Cardiac fibroblast (primary cell): ENCODE measurements around the gene TOB1.

Source experiments
- DNase-seq, 2 donors: peaks; one replicate each; pipeline versions ENCODE4 v3.0.0 to v3.0.0-alpha.2; 2010; ENCODE audit warnings: low read depth in 2 of 2
- H3K4me3 ChIP-seq, 2 donors: replicated peaks in 1 of 2; 1 replicate in 1 of 2; 2 replicates in 1 of 2; pipeline ENCODE4 v1.5.1; 2011; ENCODE audit warnings: low read depth in 2 of 2, low read length in 2 of 2, mild to moderate bottlenecking in 2 of 2, moderate library complexity in 1 of 2
- CTCF ChIP-seq: IDR thresholded peaks from one replicate; pipeline ENCODE4 v1.5.1; 2011; ENCODE audit warnings: low read depth, mild to moderate bottlenecking, low read length, inconsistent platforms

TOB1 gene

GRCh38 chr17:50822550-50822949 is 43.6 kb downstream of the TOB1 start:
- no peak for DNase-seq
- H3K4me3 ChIP-seq: no peak overlapping the region
- no peak for TF ChIP-seq CTCF

DNA sequence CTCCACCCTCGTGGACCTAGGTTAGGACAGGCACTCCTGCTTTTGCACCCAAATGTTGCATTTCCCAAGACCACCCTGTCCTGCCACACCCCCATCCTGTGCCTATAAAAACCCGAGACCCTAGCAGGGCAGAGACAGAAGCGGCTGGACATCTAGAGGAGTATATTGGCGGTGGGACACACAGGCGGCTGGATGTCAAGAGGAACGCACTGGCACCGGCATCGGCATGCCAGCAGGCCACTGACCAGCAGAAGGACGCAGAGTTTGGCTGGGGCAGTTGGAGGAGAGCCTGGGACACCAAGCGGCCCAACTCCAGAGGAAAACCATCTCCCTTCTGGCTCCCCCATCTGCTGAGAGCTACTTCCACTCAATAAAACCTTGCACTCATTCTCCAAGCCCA is 45.5 kb downstream of the TOB1 start:
- DNase-seq: no peak
- no peak overlapping the region for H3K4me3 ChIP-seq
- no peak for TF ChIP-seq CTCF

DNA sequence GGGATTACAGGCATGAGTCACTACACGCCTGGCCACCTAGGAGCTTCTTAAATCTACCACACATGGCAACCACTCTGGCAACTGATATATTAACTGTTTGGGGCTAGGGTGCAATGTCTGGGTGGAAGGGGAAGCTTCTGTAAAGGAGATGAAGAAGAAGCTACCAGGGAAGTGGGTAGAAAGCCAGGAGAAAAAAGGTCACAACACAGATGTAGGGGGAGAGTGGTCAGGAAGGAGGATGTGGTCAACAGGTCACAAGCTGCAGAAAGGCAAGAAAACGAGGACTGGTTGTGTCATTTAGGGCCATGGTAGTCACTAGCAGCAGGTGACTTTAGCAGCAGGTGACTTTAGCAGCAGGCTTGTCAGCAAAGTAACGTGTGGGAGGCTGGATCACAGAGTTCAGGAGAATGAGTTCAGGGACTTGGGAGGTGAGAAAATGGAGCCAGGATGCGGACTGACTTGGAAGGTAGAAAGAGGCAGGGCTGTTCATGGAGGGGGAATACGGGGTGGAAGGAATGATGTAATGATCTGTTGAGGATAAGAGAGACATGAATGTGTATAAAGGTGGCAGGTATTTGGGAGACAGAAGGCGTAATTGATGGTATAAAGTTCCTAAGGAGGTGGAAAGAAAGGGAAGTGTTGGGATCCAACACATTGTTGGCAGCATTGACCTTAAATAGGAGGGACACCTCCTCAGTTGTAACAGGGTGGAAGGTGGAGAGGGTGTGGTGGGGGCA is 47.1 kb downstream of the TOB1 start:
- DNase-seq: no peak
- no peak overlapping the region for H3K4me3 ChIP-seq
- no peak for TF ChIP-seq CTCF

- no peak overlapping the region for H3K4me3 ChIP-seq
- DNase-seq: no peak
- TF ChIP-seq CTCF: no peak
These were observed 47.9 kb downstream of the TOB1 start for GRCh38 chr17:50818261-50818660.

DNA sequence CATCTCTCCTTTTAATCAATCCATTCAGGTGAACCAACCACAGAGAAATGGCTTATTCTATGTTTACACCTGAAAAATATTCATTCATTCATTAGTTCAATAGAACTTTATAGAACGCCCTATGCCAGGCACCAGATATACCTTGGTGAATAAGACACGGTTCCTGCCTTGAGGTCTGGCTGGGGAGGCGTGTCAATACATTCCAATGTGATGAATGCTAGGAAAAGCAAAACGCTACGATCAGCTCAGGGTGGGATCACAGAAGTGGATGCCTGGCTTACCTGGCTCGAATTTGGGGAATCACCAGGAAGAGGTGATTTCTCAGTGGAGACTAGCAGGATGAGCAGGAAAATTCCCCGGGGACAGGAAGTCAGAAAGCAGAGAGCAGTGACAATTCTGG is 48.3 kb downstream of the TOB1 start:
- DNase-seq: peak in 1 of 2 donors; percentile 41
- no peak for TF ChIP-seq CTCF
- no peak overlapping the region for H3K4me3 ChIP-seq

GRCh38 chr17:50816771-50817751 is 49.1 kb downstream of the TOB1 start:
- DNase-seq: peak; percentile 33 to 43
- no peak overlapping the region for H3K4me3 ChIP-seq
- TF ChIP-seq CTCF: peak; percentile 80
